ENCODE results near the gene CLIC4. TPM values are rescaled to one million over a fixed set of nuclear protein-coding genes. Genes with fewer than 3 reads are reported as not detected.
A peak's percentile ranks its signal among the peaks of the same experiment; 100 is the strongest.
"Not testable (repeated sequence)": the region's sequence is repeated elsewhere in the genome, so short reads cannot be mapped to it uniquely, and the experiment has no call there.

Gene CLIC4
- total RNA-seq (2014; rRNA removed; shearing (Covaris generic)) = 123 and 124 TPM in 2 replicates
- 133 and 160 TPM in 2 replicates for polyA plus RNA-seq (2015; cell fraction: cytosol; rRNA removed)
- polyA plus RNA-seq (2015; cell fraction: nucleus; rRNA removed) = 33.2 and 38.2 TPM in 2 replicates

GRCh38 chr1:24744911-24745710 lies at the start of gene CLIC4:
CLIC4 (plus strand) TSS chr1:24745447; CDS start chr1:24745554, 107 bp downstream.
- in situ Hi-C loops (cut with HindIII; ENCODE audit: low pct_unique_long_range_greater_than_20kb, low sequenced_read_pairs) = no loop called here
- peak; percentile 97 for DNase-seq (ENCODE audit: low read depth, low spot score)

DNA sequence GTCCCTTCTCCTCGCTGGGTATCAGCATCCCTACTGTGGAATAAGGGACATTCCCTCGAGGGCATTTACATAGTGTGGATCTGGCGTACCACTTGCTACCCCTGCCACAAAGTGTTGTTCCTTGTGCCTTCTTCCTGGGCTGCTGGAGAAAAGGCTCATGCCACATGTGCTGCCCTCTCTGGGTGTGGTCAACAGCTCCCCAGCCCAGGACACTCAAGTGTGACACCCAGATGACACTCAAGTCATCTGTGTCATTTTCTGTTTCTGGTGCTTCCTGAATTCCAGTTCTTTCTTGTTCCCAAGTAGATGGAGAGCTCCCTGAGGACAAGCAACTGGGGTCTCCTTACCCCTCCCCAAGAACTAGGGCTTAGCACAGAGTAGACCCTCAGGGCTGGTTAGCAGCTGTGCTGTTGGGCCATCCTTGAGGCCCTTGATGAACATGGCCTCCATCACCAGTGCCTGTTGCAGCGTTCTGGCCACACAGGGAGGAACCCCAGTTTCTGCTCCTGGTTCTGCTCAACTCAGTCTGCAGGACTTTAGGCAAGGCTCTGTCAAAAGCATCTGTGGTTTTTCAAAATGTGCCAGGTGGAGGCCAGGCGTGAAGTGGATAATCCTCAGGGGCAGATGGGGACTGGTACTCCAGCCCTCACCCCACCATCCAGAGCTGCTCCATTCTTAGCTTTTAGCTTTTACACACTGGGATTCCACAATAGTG lies 49.0 kb upstream of the CLIC4 start:
- in situ Hi-C loops (cut with HindIII; ENCODE audit: low pct_unique_long_range_greater_than_20kb, low sequenced_read_pairs) = no loop called here
- no peak for DNase-seq (ENCODE audit: low read depth, low spot score)

DNA sequence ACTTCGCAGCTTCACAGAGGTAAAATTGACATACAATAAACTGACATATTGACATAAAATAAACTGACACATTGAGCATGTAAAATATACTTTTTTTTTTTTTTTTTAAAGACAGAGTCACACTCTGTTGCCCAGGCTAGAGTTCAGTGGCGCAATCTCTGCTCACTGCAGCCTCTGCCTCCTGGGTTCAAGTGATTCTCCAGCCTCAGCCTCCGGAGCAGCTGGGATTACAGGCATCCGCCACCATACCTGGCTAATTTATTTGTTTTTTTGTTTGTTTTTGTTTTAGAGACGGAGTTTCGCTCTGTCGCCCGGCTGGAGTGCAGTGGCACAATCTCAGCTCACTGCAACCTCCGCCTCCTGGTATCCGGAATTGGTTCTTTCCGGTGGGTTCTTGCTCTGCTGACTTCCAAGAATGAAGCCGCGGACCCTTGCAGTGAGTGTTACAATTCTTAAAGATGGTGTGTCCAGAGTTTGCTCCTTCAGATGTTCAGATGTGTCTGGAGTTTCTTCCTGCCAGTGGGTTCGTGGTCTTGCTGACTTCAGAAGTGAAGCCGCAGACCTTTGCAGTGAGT lies 48.4 kb upstream of the CLIC4 start:
- in situ Hi-C loops (cut with HindIII; ENCODE audit: low pct_unique_long_range_greater_than_20kb, low sequenced_read_pairs) = no loop called here

DNA sequence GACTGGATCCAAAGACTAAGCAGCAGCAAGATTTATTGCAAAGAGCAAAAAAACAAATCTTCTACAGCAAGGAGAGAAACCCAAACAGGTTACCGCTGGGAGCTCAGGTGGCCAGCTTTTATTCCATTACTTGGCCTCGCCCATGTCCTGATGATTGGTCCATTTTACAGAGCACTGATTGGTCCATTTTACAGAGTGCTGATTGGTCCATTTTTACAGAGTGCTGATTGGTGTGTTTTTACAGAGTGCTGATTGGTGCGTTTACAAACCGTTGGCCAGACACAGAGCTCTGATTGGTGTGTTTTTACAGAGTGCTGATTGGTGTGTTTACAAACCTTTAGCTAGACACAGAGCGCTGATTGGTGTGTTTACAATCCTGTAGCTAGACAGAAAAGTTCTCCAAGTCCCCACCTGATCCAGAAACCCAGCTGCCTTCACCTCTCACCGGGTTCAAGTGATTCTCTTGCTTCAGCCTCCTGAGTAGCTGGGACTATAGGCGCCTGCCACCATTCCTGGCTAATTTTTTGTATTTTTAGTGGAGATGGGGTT lies 47.7 kb upstream of the CLIC4 start:
- DNase-seq (ENCODE audit: low read depth, low spot score); in situ Hi-C loops (cut with HindIII; ENCODE audit: low pct_unique_long_range_greater_than_20kb, low sequenced_read_pairs): not testable (repeated sequence)

More for the DNA sequence above, 48.4 kb upstream of the CLIC4 start:
- DNase-seq (ENCODE audit: low read depth, low spot score) = no peak

- in situ Hi-C loops (cut with HindIII; ENCODE audit: low pct_unique_long_range_greater_than_20kb, low sequenced_read_pairs); DNase-seq (ENCODE audit: low read depth, low spot score): not testable (repeated sequence)
Observed at GRCh38 chr1:24698326-24698725, 46.9 kb upstream of the CLIC4 start.

DNA sequence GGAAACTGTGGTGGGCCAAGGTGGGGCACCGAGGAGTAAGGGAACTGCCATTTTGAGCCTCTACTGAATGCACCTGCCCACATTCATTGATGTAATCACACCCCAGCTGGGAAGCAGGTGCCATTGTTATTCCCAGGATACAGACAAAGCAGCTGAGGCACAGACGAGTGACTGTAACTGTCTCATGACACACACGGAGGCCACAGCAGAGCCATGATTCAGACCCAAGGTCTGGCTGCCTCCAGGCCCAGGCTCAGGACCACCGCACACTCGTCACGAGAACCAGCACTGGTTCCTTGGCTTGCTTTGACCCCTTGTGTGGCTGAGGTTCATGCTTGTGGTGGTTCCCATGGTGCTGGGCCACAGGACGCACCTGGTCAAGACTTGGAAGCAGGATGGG lies 45.6 kb upstream of the CLIC4 start:
- DNase-seq (ENCODE audit: low read depth, low spot score) = no peak
- in situ Hi-C loops (cut with HindIII; ENCODE audit: low pct_unique_long_range_greater_than_20kb, low sequenced_read_pairs) = no loop called here

DNA sequence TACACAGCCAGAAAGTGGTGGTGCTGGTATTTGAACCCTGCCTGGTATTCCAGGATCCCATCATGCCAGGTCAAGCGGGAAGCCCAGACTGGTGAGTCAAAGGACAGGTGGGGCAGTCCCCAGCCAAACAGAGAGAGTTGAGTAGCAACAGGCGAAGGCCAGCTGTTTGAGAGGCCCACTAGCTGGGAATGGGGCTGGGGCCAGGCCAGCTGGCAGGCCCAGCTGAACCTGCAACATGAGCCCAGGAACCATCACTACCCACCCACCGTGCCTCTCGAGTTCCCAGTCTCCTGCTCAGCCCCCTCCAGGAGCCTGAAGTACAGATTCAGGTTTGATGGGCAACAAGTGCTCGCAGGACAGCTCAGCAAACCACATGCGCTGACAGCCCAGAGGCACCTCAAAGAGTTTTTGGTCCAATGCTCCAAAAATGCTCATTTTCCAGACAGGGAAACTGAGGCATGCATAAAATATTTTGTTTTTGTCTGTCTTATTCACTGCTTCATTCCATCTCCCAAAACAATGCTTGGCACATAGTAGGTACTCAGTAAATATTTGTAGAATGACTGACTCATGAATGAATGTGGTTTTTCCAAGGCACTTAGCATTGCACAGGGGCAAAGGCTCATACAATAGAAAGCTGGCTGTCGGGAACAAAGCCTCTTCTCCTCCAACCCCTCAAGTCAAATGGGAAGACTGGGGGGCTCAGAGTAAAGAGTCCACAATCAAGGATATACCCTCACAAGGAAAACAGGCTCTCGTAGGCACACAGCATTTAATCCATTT lies 42.5 kb upstream of the CLIC4 start:
- in situ Hi-C loops (cut with HindIII; ENCODE audit: low pct_unique_long_range_greater_than_20kb, low sequenced_read_pairs) = no loop called here
- no peak for DNase-seq (ENCODE audit: low read depth, low spot score)

- DNase-seq (ENCODE audit: low read depth, low spot score) = no peak
- in situ Hi-C loops (cut with HindIII; ENCODE audit: low pct_unique_long_range_greater_than_20kb, low sequenced_read_pairs) = no loop called here
Observed at GRCh38 chr1:24704411-24705259, 40.6 kb upstream of the CLIC4 start.

DNA sequence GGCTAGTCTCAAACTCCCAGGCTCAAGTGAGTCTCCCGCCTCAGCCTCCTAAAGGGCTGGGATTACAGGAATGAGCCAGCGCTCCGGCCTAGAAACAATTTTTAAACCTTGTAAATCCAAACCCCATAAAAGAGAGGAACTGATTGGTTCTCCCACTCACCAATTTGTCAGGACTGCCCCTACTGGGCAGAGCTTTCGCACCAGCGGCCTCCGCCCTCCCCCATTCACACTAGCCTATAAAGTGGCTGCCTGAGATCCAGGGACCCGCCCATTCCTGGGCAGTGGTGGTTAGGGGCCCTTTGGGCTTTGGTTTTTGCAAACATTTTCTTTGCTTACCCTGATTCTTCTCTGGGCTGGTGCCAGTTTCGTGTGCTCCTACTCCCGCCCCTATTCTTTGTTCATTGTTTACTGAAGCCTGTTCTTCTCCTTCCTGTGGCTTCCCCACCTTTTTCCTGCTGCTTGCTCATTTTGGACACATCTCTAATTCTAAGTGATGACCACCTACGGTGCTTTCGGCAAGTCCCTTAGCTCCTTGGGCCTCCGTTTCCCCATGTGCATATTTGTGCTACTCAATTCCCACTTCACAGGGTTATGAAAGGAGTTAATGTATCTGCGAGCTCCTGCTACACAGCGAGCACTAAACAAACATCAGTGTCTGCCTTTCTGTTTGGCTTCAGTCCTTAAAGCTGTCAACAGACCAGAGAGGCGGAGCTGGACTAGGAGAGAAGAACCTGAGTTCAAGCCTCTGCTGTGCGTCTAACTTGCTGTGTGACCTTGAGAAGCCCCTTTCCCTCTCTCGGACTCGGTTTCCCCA lies 39.8 kb upstream of the CLIC4 start:
- DNase-seq (ENCODE audit: low read depth, low spot score) = peak; percentile 95
- in situ Hi-C loops (cut with HindIII; ENCODE audit: low pct_unique_long_range_greater_than_20kb, low sequenced_read_pairs) = no loop called here

GRCh38 chr1:24706074-24706389 lies 39.2 kb upstream of the CLIC4 start:
- in situ Hi-C loops (cut with HindIII; ENCODE audit: low pct_unique_long_range_greater_than_20kb, low sequenced_read_pairs) = not testable (repeated sequence)

GRCh38 chr1:24707687-24708086 lies 37.6 kb upstream of the CLIC4 start:
- in situ Hi-C loops (cut with HindIII; ENCODE audit: low pct_unique_long_range_greater_than_20kb, low sequenced_read_pairs) = no loop called here
- DNase-seq (ENCODE audit: low read depth, low spot score) = no peak

More at GRCh38 chr1:24706074-24706389, 39.2 kb upstream of the CLIC4 start:
- not testable (repeated sequence) for DNase-seq (ENCODE audit: low read depth, low spot score)

GRCh38 chr1:24708938-24709337 lies 36.3 kb upstream of the CLIC4 start:
- in situ Hi-C loops (cut with HindIII; ENCODE audit: low pct_unique_long_range_greater_than_20kb, low sequenced_read_pairs) = no loop called here
- DNase-seq (ENCODE audit: low read depth, low spot score) = no peak

- in situ Hi-C loops (cut with HindIII; ENCODE audit: low pct_unique_long_range_greater_than_20kb, low sequenced_read_pairs) = no loop called here
- DNase-seq (ENCODE audit: low read depth, low spot score) = no peak
Observed at GRCh38 chr1:24709791-24710441, 35.3 kb upstream of the CLIC4 start.

GRCh38 chr1:24711329-24711728 lies 33.9 kb upstream of the CLIC4 start:
- no peak for DNase-seq (ENCODE audit: low read depth, low spot score)
- in situ Hi-C loops (cut with HindIII; ENCODE audit: low pct_unique_long_range_greater_than_20kb, low sequenced_read_pairs) = no loop called here

GRCh38 chr1:24713176-24713575 lies 32.1 kb upstream of the CLIC4 start:
- in situ Hi-C loops (cut with HindIII; ENCODE audit: low pct_unique_long_range_greater_than_20kb, low sequenced_read_pairs) = no loop called here
- DNase-seq (ENCODE audit: low read depth, low spot score) = no peak

Data from SK-MEL-5 (cell line).